ENCODE results near the gene OSBPL6.
"Not testable (repeated sequence)": the region's sequence is repeated elsewhere in the genome, so short reads cannot be mapped to it uniquely, and the experiment has no call there.

The OSBPL6 gene

GRCh38 chr2:178419123-178419522 is 224.8 kb downstream of the OSBPL6 start:
- Histone ChIP-seq H3K9ac (ENCODE audit: low read length) (no peak overlapping the region), H3K79me2 (ENCODE audit: control insufficient read depth, insufficient read depth, low read length, poor library complexity) (no peaks in the 10 kb centered on the region), H3K18ac (ENCODE audit: low read length) (no peak overlapping the region), H3K23ac (ENCODE audit: low read length) (no peak overlapping the region), H3K4me3 (ENCODE audit: low read depth, low read length) (no peak overlapping the region), H2BK12ac (ENCODE audit: low read length) (no peak overlapping the region), H3K27me3 (ENCODE audit: insufficient read depth, low read length) (no peaks in the 10 kb centered on the region), H2BK5ac (ENCODE audit: low read depth, low read length, poor library complexity) (no peak overlapping the region), H3K4me1 (ENCODE audit: control insufficient read depth in 1 of 2, insufficient read depth in 2 of 2, low read length in 2 of 2) (no peaks in the 10 kb centered on the region), H2AFZ (ENCODE audit: insufficient read depth, low read length, poor library complexity) (no peak overlapping the region), H4K8ac (ENCODE audit: low read depth, low read length) (no peak overlapping the region), H3K14ac (ENCODE audit: low read length) (no peak overlapping the region), H2AK5ac (ENCODE audit: low read length) (no peak overlapping the region), H3K79me1 (ENCODE audit: low read length) (no peaks in the 10 kb centered on the region), H3K27ac (ENCODE audit: low read depth, low read length) (no peak overlapping the region), H2BK120ac (ENCODE audit: insufficient read depth, low read length, poor library complexity) (no peak overlapping the region), H3K36me3 (ENCODE audit: control insufficient read depth in 1 of 2, insufficient read depth in 2 of 2, low read length in 2 of 2) (no peaks in the 10 kb centered on the region), H3K4ac (ENCODE audit: low read depth, low read length) (no peak overlapping the region), H3K9me3 (ENCODE audit: insufficient read depth, low read depth, low read length) (no peaks in the 10 kb centered on the region), H4K91ac (ENCODE audit: low read depth, low read length) (no peak overlapping the region), H4K12ac (ENCODE audit: low read depth, low read length) (no peak overlapping the region), H3K4me2 (ENCODE audit: low read length) (no peak overlapping the region)
- no CpG with 5 or more reads among the region's 1 CpG for WGBS (ENCODE audit: extremely low coverage, insufficient coverage, insufficient read length)
- no peak for DNase-seq

- no peak overlapping the region for H3K4me3 ChIP-seq (ENCODE audit: low read depth, low read length)
- no peak overlapping the region for H4K91ac ChIP-seq (ENCODE audit: low read depth, low read length)
- no peaks in the 10 kb centered on the region for H3K36me3 ChIP-seq (ENCODE audit: control insufficient read depth in 1 of 2, insufficient read depth in 2 of 2, low read length in 2 of 2)
- no peak overlapping the region for H2BK120ac ChIP-seq (ENCODE audit: insufficient read depth, low read length, poor library complexity)
- H3K18ac ChIP-seq (ENCODE audit: low read length) = no peak overlapping the region
- H2BK5ac ChIP-seq (ENCODE audit: low read depth, low read length, poor library complexity) = no peak overlapping the region
- no peak overlapping the region for H4K12ac ChIP-seq (ENCODE audit: low read depth, low read length)
- H3K27me3 ChIP-seq (ENCODE audit: insufficient read depth, low read length) = no peaks in the 10 kb centered on the region
- no CpG with 5 or more reads among the region's 1 CpG for whole genome bisulfite sequencing (ENCODE audit: extremely low coverage, insufficient coverage, insufficient read length)
- no peak overlapping the region for H3K9ac ChIP-seq (ENCODE audit: low read length)
- H3K4me1 ChIP-seq (ENCODE audit: control insufficient read depth in 1 of 2, insufficient read depth in 2 of 2, low read length in 2 of 2) = no peaks in the 10 kb centered on the region
- H3K4me2 ChIP-seq (ENCODE audit: low read length) = no peak overlapping the region
- DNase-seq = no peak
- no peak overlapping the region for H3K27ac ChIP-seq (ENCODE audit: low read depth, low read length)
- H3K79me1 ChIP-seq (ENCODE audit: low read length) = no peaks in the 10 kb centered on the region
- H3K14ac ChIP-seq (ENCODE audit: low read length) = no peak overlapping the region
- no peak overlapping the region for H3K4ac ChIP-seq (ENCODE audit: low read depth, low read length)
- H2BK12ac ChIP-seq (ENCODE audit: low read length) = no peak overlapping the region
- no peaks in the 10 kb centered on the region for H3K79me2 ChIP-seq (ENCODE audit: control insufficient read depth, insufficient read depth, low read length, poor library complexity)
- H2AK5ac ChIP-seq (ENCODE audit: low read length) = no peak overlapping the region
- H3K23ac ChIP-seq (ENCODE audit: low read length) = no peak overlapping the region
- H3K9me3 ChIP-seq (ENCODE audit: insufficient read depth, low read depth, low read length) = no peaks in the 10 kb centered on the region
- H4K8ac ChIP-seq (ENCODE audit: low read depth, low read length) = no peak overlapping the region
- no peak overlapping the region for H2AFZ ChIP-seq (ENCODE audit: insufficient read depth, low read length, poor library complexity)
Measured at GRCh38 chr2:178420463-178420999, 226.2 kb downstream of the OSBPL6 start.

GRCh38 chr2:178422097-178422496 is 227.8 kb downstream of the OSBPL6 start:
- no peaks in the 10 kb centered on the region for H3K27me3 ChIP-seq (ENCODE audit: insufficient read depth, low read length)
- WGBS (ENCODE audit: extremely low coverage, insufficient coverage, insufficient read length) = no CpG with 5 or more reads among the region's 3 CpGs
- H2AK5ac ChIP-seq (ENCODE audit: low read length) = no peak overlapping the region
- H3K4me2 ChIP-seq (ENCODE audit: low read length) = no peak overlapping the region
- H3K14ac ChIP-seq (ENCODE audit: low read length) = no peak overlapping the region
- H3K4me1 ChIP-seq (ENCODE audit: control insufficient read depth in 1 of 2, insufficient read depth in 2 of 2, low read length in 2 of 2) = no peaks in the 10 kb centered on the region
- H3K4ac ChIP-seq (ENCODE audit: low read depth, low read length) = no peak overlapping the region
- H3K18ac ChIP-seq (ENCODE audit: low read length) = no peak overlapping the region
- H2BK120ac ChIP-seq (ENCODE audit: insufficient read depth, low read length, poor library complexity) = no peak overlapping the region
- no peak overlapping the region for H3K23ac ChIP-seq (ENCODE audit: low read length)
- no peak overlapping the region for H3K9ac ChIP-seq (ENCODE audit: low read length)
- no peak overlapping the region for H2BK5ac ChIP-seq (ENCODE audit: low read depth, low read length, poor library complexity)
- no peaks in the 10 kb centered on the region for H3K79me1 ChIP-seq (ENCODE audit: low read length)
- H3K36me3 ChIP-seq (ENCODE audit: control insufficient read depth in 1 of 2, insufficient read depth in 2 of 2, low read length in 2 of 2) = peaks cover 0 to 5% of the 10 kb centered on the region in 2 experiments
- H2AFZ ChIP-seq (ENCODE audit: insufficient read depth, low read length, poor library complexity) = no peak overlapping the region
- no peak overlapping the region for H4K91ac ChIP-seq (ENCODE audit: low read depth, low read length)
- H3K79me2 ChIP-seq (ENCODE audit: control insufficient read depth, insufficient read depth, low read length, poor library complexity) = no peaks in the 10 kb centered on the region
- no peak overlapping the region for H4K12ac ChIP-seq (ENCODE audit: low read depth, low read length)
- no peak overlapping the region for H3K4me3 ChIP-seq (ENCODE audit: low read depth, low read length)
- no peaks in the 10 kb centered on the region for H3K9me3 ChIP-seq (ENCODE audit: insufficient read depth, low read depth, low read length)
- no peak overlapping the region for H4K8ac ChIP-seq (ENCODE audit: low read depth, low read length)
- no peak overlapping the region for H3K27ac ChIP-seq (ENCODE audit: low read depth, low read length)
- H2BK12ac ChIP-seq (ENCODE audit: low read length) = no peak overlapping the region
- DNase-seq = peak in 1 of 2 donors; percentile 15

GRCh38 chr2:178423746-178424145 is 229.4 kb downstream of the OSBPL6 start:
- not testable (repeated sequence) for H4K91ac ChIP-seq (ENCODE audit: low read depth, low read length); H3K79me2 ChIP-seq (ENCODE audit: control insufficient read depth, insufficient read depth, low read length, poor library complexity); H3K4me1 ChIP-seq (ENCODE audit: control insufficient read depth in 1 of 2, insufficient read depth in 2 of 2, low read length in 2 of 2); H3K23ac ChIP-seq (ENCODE audit: low read length); H3K27me3 ChIP-seq (ENCODE audit: insufficient read depth, low read length); H3K27ac ChIP-seq (ENCODE audit: low read depth, low read length); H4K12ac ChIP-seq (ENCODE audit: low read depth, low read length); H3K18ac ChIP-seq (ENCODE audit: low read length); H2BK120ac ChIP-seq (ENCODE audit: insufficient read depth, low read length, poor library complexity); H2AK5ac ChIP-seq (ENCODE audit: low read length); H3K4me2 ChIP-seq (ENCODE audit: low read length); H2AFZ ChIP-seq (ENCODE audit: insufficient read depth, low read length, poor library complexity); H3K9ac ChIP-seq (ENCODE audit: low read length); H2BK12ac ChIP-seq (ENCODE audit: low read length); H3K4me3 ChIP-seq (ENCODE audit: low read depth, low read length); H3K4ac ChIP-seq (ENCODE audit: low read depth, low read length); DNase-seq; H3K14ac ChIP-seq (ENCODE audit: low read length); H2BK5ac ChIP-seq (ENCODE audit: low read depth, low read length, poor library complexity); H3K9me3 ChIP-seq (ENCODE audit: insufficient read depth, low read depth, low read length); H4K8ac ChIP-seq (ENCODE audit: low read depth, low read length); H3K79me1 ChIP-seq (ENCODE audit: low read length)
- WGBS (ENCODE audit: extremely low coverage, insufficient coverage, insufficient read length) = no CpG with 5 or more reads among the region's 5 CpGs
- peaks cover 0 to 14% of the 10 kb centered on the region in 2 experiments for H3K36me3 ChIP-seq (ENCODE audit: control insufficient read depth in 1 of 2, insufficient read depth in 2 of 2, low read length in 2 of 2)

All from trophoblast cell (in vitro differentiated cells and primary cell).